ENCODE data around the gene LDHA. TPM values are rescaled to one million over a fixed set of nuclear protein-coding genes. Genes with fewer than 3 reads are reported as not detected.

Gene LDHA
- total RNA-seq, 1 experiment from 2014 or later, result 1,441 TPM

GRCh38 chr11:18408558-18409291, 14.4 kb downstream of the LDHA start:
- H3K27ac ChIP-seq (ENCODE audit: low read length), result peak overlapping the region; percentile 69
- H3K4me1 ChIP-seq (ENCODE audit: insufficient read depth, low read length), result peaks cover 26% of the 10 kb centered on the region
- H2AFZ ChIP-seq (ENCODE audit: low read length), result no peak overlapping the region
- DNase-seq, result peak; percentile 18
- no peak overlapping the region for H3K4me3 ChIP-seq (ENCODE audit: low read length)
- H3K9me2 ChIP-seq (replicated peaks; ENCODE audit: low read length), result no peaks in the 10 kb centered on the region
- ChIA-PET POLR2A (ENCODE audit: unreplicated experiment) (interaction anchor here (0.6 kb wide), 1 partner anchor 277 kb away, joined by 3 read pairs; no protein-coding TSS in a partner anchor), CTCF (no interaction called here)
- H3K79me2 ChIP-seq (ENCODE audit: low read length), result no peaks in the 10 kb centered on the region
- H3K27me3 ChIP-seq (ENCODE audit: low read length), result no peaks in the 10 kb centered on the region
- no peaks in the 10 kb centered on the region for H3K9me3 ChIP-seq (ENCODE audit: low read length)
- H4K20me1 ChIP-seq (ENCODE audit: low read length), result peaks cover 12% of the 10 kb centered on the region; the same call in 1 of the 2 replicates
- H3K9ac ChIP-seq (ENCODE audit: low read length), result no peak overlapping the region
- intact Hi-C loops (cut with micrococcal nuclease), result loop anchor here (5.0 to 10.0 kb wide), 2 partner anchors 84 to 164 kb away; partner anchors contain the start of gene SAA2
- ATAC-seq, result peak; percentile 7
- TF ChIP-seq EZH2 (IDR thresholded peaks at IDR 0.05; ENCODE audit: low read length, unreplicated experiment) (no peak), CTCF (conservative IDR thresholded peaks at IDR 0.05; ENCODE audit: low read depth, low read length) (no peak), EZH2phosphoT487 (IDR thresholded peaks at IDR 0.05; ENCODE audit: borderline replicate concordance, low read length) (no peak)
- H3F3A ChIP-seq (ENCODE audit: low read length, unreplicated experiment), result peaks cover 35% of the 10 kb centered on the region
- BruUV-seq (replicated peaks), result no TSS peak
- peaks cover 32% of the 10 kb centered on the region for H3K36me3 ChIP-seq (ENCODE audit: low read depth, low read length)
- no peak overlapping the region for H3K4me2 ChIP-seq (ENCODE audit: low read length)

GRCh38 chr11:18416459-18416858, 22.1 kb downstream of the LDHA start:
- DNase-seq, result no peak
- TF ChIP-seq CTCF (conservative IDR thresholded peaks at IDR 0.05; ENCODE audit: low read depth, low read length), result no peak
- TF ChIP-seq EZH2 (IDR thresholded peaks at IDR 0.05; ENCODE audit: low read length, unreplicated experiment), result no peak
- TF ChIP-seq EZH2phosphoT487 (IDR thresholded peaks at IDR 0.05; ENCODE audit: borderline replicate concordance, low read length), result no peak
- H3K79me2 ChIP-seq (ENCODE audit: low read length), result no peaks in the 10 kb centered on the region
- no peaks in the 10 kb centered on the region for H4K20me1 ChIP-seq (ENCODE audit: low read length)
- no peaks in the 10 kb centered on the region for H3K27me3 ChIP-seq (ENCODE audit: low read length)
- H3K4me2 ChIP-seq (ENCODE audit: low read length), result no peak overlapping the region
- CTCF ChIA-PET, result no interaction called here
- H3F3A ChIP-seq (ENCODE audit: low read length, unreplicated experiment), result no peaks in the 10 kb centered on the region
- H3K4me1 ChIP-seq (ENCODE audit: insufficient read depth, low read length), result no peaks in the 10 kb centered on the region
- no TSS peak for BruUV-seq (replicated peaks)
- ATAC-seq, result no peak
- H3K9ac ChIP-seq (ENCODE audit: low read length), result no peak overlapping the region
- H3K9me3 ChIP-seq (ENCODE audit: low read length), result no peaks in the 10 kb centered on the region
- intact Hi-C loops (cut with micrococcal nuclease), result no loop called here
- POLR2A ChIA-PET (ENCODE audit: unreplicated experiment), result no interaction called here
- H3K36me3 ChIP-seq (ENCODE audit: low read depth, low read length), result no peaks in the 10 kb centered on the region
- no peaks in the 10 kb centered on the region for H3K9me2 ChIP-seq (replicated peaks; ENCODE audit: low read length)
- H3K27ac ChIP-seq (ENCODE audit: low read length), result no peak overlapping the region
- H3K4me3 ChIP-seq (ENCODE audit: low read length), result no peak overlapping the region
- no peak overlapping the region for H2AFZ ChIP-seq (ENCODE audit: low read length)

GRCh38 chr11:18419040-18419439, 24.7 kb downstream of the LDHA start:
- H3K9ac ChIP-seq (ENCODE audit: low read length), result no peak overlapping the region
- no peaks in the 10 kb centered on the region for H3K4me1 ChIP-seq (ENCODE audit: insufficient read depth, low read length)
- DNase-seq, result no peak
- H3K27ac ChIP-seq (ENCODE audit: low read length), result no peak overlapping the region
- intact Hi-C loops (cut with micrococcal nuclease), result no loop called here
- H3K4me2 ChIP-seq (ENCODE audit: low read length), result no peak overlapping the region
- BruUV-seq (replicated peaks), result no TSS peak
- no peaks in the 10 kb centered on the region for H3K79me2 ChIP-seq (ENCODE audit: low read length)
- no peaks in the 10 kb centered on the region for H3K9me2 ChIP-seq (replicated peaks; ENCODE audit: low read length)
- no peaks in the 10 kb centered on the region for H3K27me3 ChIP-seq (ENCODE audit: low read length)
- H4K20me1 ChIP-seq (ENCODE audit: low read length), result no peaks in the 10 kb centered on the region
- no peak overlapping the region for H3K4me3 ChIP-seq (ENCODE audit: low read length)
- CTCF ChIA-PET, result no interaction called here
- no peaks in the 10 kb centered on the region for H3K36me3 ChIP-seq (ENCODE audit: low read depth, low read length)
- no peak overlapping the region for H2AFZ ChIP-seq (ENCODE audit: low read length)
- ATAC-seq, result no peak
- no peak for TF ChIP-seq CTCF (conservative IDR thresholded peaks at IDR 0.05; ENCODE audit: low read depth, low read length)
- no peak for TF ChIP-seq EZH2phosphoT487 (IDR thresholded peaks at IDR 0.05; ENCODE audit: borderline replicate concordance, low read length)
- no peak for TF ChIP-seq EZH2 (IDR thresholded peaks at IDR 0.05; ENCODE audit: low read length, unreplicated experiment)
- no peaks in the 10 kb centered on the region for H3K9me3 ChIP-seq (ENCODE audit: low read length)
- POLR2A ChIA-PET (ENCODE audit: unreplicated experiment), result no interaction called here
- no peaks in the 10 kb centered on the region for H3F3A ChIP-seq (ENCODE audit: low read length, unreplicated experiment)
